ENCODE measurements around the gene RP2. TPM values are rescaled to one million over a fixed set of nuclear protein-coding genes. Genes with fewer than 3 reads are reported as not detected.

RP2 gene
- polyA plus RNA-seq, 1 donor (not counting 4 experiments of a cell fraction or from before 2014, with no cell fraction given), result 20.9 TPM

DNA sequence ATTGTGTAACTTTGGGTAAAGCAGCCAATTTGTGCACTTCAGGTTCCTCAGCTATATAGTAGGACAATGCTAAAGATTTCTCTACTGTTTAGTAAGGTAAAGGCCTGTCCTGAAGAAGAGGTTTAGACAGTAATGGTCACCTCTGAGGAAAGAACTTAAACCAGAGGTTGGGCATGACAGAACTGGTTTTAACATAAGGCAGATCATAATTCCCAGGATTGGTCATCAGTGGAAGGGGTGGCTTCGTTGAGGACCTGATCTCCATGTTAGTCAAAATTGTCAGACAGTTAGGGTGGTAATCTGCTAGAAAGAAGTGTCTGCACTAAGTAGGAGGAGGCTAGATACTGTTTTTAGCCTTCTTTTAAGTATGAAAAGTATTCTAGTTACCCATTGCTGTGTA lies 4.1 kb downstream of the RP2 start:
- H4K20me1 ChIP-seq (ENCODE audit: control insufficient read depth, extremely low read depth, insufficient read depth, low read length), result no peaks in the 10 kb centered on the region
- H3K4me1 ChIP-seq (ENCODE audit: control insufficient read depth, extremely low read depth, insufficient read depth, low read length), result peaks cover 5% of the 10 kb centered on the region
- TF ChIP-seq CTCF (optimal IDR thresholded peaks at IDR 0.05 in 1 of 3, IDR thresholded peaks at IDR 0.05 in 1 of 3, conservative IDR thresholded peaks at IDR 0.05 in 1 of 3; ENCODE audit: extremely low read depth in 1 of 3, insufficient read depth in 2 of 3, low read length in 3 of 3) (no peak), EZH2 (IDR thresholded peaks at IDR 0.05; ENCODE audit: low read length) (no peak)
- dilution Hi-C loops (cut with MboI; ENCODE audit: extremely low pct_ligation_motif_present, low sequenced_read_pairs), result no loop called here
- H3K9ac ChIP-seq (ENCODE audit: control insufficient read depth, extremely low read depth, insufficient read depth, low read length), result no peak overlapping the region
- H3K27ac ChIP-seq (ENCODE audit: control insufficient read depth, insufficient read depth, low read length), result no peak overlapping the region
- H2AFZ ChIP-seq (ENCODE audit: control insufficient read depth, low read length), result no peak overlapping the region
- H3K36me3 ChIP-seq (ENCODE audit: control insufficient read depth in 2 of 2, extremely low read depth in 1 of 2, insufficient read depth in 2 of 2, low read length in 2 of 2), result no peaks in the 10 kb centered on the region
- H3K9me1 ChIP-seq (ENCODE audit: control insufficient read depth, extremely low read depth, insufficient read depth, low read length), result no peaks in the 10 kb centered on the region
- peaks cover 34% of the 10 kb centered on the region for H3K79me2 ChIP-seq (ENCODE audit: control insufficient read depth, insufficient read depth, low read length)
- no peak overlapping the region for H3K4me3 ChIP-seq (ENCODE audit: control insufficient read depth in 2 of 3, extremely low read depth in 1 of 3, insufficient read depth in 2 of 3, low read depth in 1 of 3, low read length in 3 of 3)
- H3K27me3 ChIP-seq (ENCODE audit: control insufficient read depth, extremely low read depth, insufficient read depth, low read length), result no peaks in the 10 kb centered on the region
- H3K9me3 ChIP-seq (ENCODE audit: control insufficient read depth, low read depth, low read length), result no peaks in the 10 kb centered on the region
- DNase-seq (ENCODE audit: low read depth, low spot score) (no peak), FAIRE-seq (no peak)
- no peak overlapping the region for H3K4me2 ChIP-seq (ENCODE audit: control insufficient read depth, extremely low read depth, insufficient read depth, low read depth, low read length)

DNA sequence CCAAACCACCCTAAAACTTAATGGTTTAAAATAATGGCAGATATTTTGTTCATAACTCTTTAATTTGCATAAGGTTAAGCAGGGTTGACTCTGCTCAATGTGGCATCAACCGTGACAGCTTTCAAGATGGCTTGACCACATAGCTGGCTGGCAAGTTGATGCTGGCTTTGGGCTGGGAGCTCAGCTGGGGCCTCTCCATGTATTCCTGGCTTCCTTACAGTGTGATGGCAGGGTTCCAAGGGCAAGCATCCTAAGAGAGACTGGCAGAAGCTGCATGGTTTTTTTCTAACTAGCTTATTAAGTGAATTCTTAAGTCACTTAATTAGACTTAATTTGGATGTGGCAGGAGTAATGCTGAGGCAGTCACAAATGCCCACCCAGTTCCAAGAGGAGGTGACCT lies 4.5 kb downstream of the RP2 start:
- no peak overlapping the region for H3K4me3 ChIP-seq (ENCODE audit: control insufficient read depth in 2 of 3, extremely low read depth in 1 of 3, insufficient read depth in 2 of 3, low read depth in 1 of 3, low read length in 3 of 3)
- no peaks in the 10 kb centered on the region for H3K27me3 ChIP-seq (ENCODE audit: control insufficient read depth, extremely low read depth, insufficient read depth, low read length)
- no peak for DNase-seq (ENCODE audit: low read depth, low spot score)
- FAIRE-seq, result no peak
- no peaks in the 10 kb centered on the region for H3K9me3 ChIP-seq (ENCODE audit: control insufficient read depth, low read depth, low read length)
- no peaks in the 10 kb centered on the region for H3K9me1 ChIP-seq (ENCODE audit: control insufficient read depth, extremely low read depth, insufficient read depth, low read length)
- H2AFZ ChIP-seq (ENCODE audit: control insufficient read depth, low read length), result no peak overlapping the region
- H3K27ac ChIP-seq (ENCODE audit: control insufficient read depth, insufficient read depth, low read length), result no peak overlapping the region
- H3K79me2 ChIP-seq (ENCODE audit: control insufficient read depth, insufficient read depth, low read length), result peaks cover 37% of the 10 kb centered on the region
- no peaks in the 10 kb centered on the region for H3K36me3 ChIP-seq (ENCODE audit: control insufficient read depth in 2 of 2, extremely low read depth in 1 of 2, insufficient read depth in 2 of 2, low read length in 2 of 2)
- dilution Hi-C loops (cut with MboI; ENCODE audit: extremely low pct_ligation_motif_present, low sequenced_read_pairs), result no loop called here
- H4K20me1 ChIP-seq (ENCODE audit: control insufficient read depth, extremely low read depth, insufficient read depth, low read length), result no peaks in the 10 kb centered on the region
- no peak for TF ChIP-seq EZH2 (IDR thresholded peaks at IDR 0.05; ENCODE audit: low read length)
- no peak for TF ChIP-seq CTCF (optimal IDR thresholded peaks at IDR 0.05 in 1 of 3, IDR thresholded peaks at IDR 0.05 in 1 of 3, conservative IDR thresholded peaks at IDR 0.05 in 1 of 3; ENCODE audit: extremely low read depth in 1 of 3, insufficient read depth in 2 of 3, low read length in 3 of 3)
- H3K4me1 ChIP-seq (ENCODE audit: control insufficient read depth, extremely low read depth, insufficient read depth, low read length), result peaks cover 5% of the 10 kb centered on the region
- no peak overlapping the region for H3K9ac ChIP-seq (ENCODE audit: control insufficient read depth, extremely low read depth, insufficient read depth, low read length)
- no peak overlapping the region for H3K4me2 ChIP-seq (ENCODE audit: control insufficient read depth, extremely low read depth, insufficient read depth, low read depth, low read length)

All from keratinocyte (primary cell).